CD4-positive, CD25-positive, alpha-beta regulatory T cell (primary cell): Measurements from ENCODE around the gene GRAP2. TPM values are rescaled to one million over a fixed set of nuclear protein-coding genes. Genes with fewer than 3 reads are reported as not detected.
"Not testable (repeated sequence)": the region's sequence is repeated elsewhere in the genome, so short reads cannot be mapped to it uniquely, and the experiment has no call there.

Source experiments
- ATAC-seq, 2 donors: fragments of 150-1000 bp; cut with Tn5 transposase; one replicate each; pipeline ENCODE4 v1.10.0; 2021; ENCODE audit warnings: low read depth in 2 of 2, moderate number of reproducible peaks in 2 of 2, moderate library complexity in 1 of 2
- DNase-seq, 3 donors: peaks; one replicate each; pipeline versions ENCODE4 v3.0.0 to v3.0.0-alpha.2; 2012 to 2022; ENCODE audit warnings: mixed read lengths in 1 of 3
- H3K27ac ChIP-seq: one replicate; pipeline ENCODE4 v1.7.0; 2013; ENCODE audit warnings: mild to moderate bottlenecking, low read length; ENCODE audit not compliant: insufficient read depth, poor library complexity, severe bottlenecking
- H3K27me3 ChIP-seq: one replicate; pipeline ENCODE4 v1.7.0; 2013; ENCODE audit warnings: low read length; ENCODE audit not compliant: control insufficient read depth, insufficient read depth
- H3K36me3 ChIP-seq: one replicate; pipeline ENCODE4 v1.7.0; 2013; ENCODE audit warnings: mild to moderate bottlenecking, low read length, moderate library complexity; ENCODE audit not compliant: control insufficient read depth, insufficient read depth
- H3K4me1 ChIP-seq: 2 replicates; pipeline ENCODE4 v1.7.0; 2013; ENCODE audit warnings: mild to moderate bottlenecking, low read length; ENCODE audit not compliant: insufficient read depth, control insufficient read depth, poor library complexity, severe bottlenecking
- H3K4me3 ChIP-seq: one replicate; pipeline ENCODE4 v1.7.0; 2013; ENCODE audit warnings: low read depth, mild to moderate bottlenecking, low read length, moderate library complexity
- H3K9me3 ChIP-seq, 2 experiments: 1 replicate in 1 of 2; 2 replicates in 1 of 2; pipeline ENCODE4 v1.7.0; 2013; ENCODE audit warnings: low read length in 2 of 2, mild to moderate bottlenecking in 1 of 2, moderate library complexity in 1 of 2; ENCODE audit not compliant: control insufficient read depth in 2 of 2
- H3K27ac Mint-ChIP-seq, 3 donors: one replicate each; pipeline ENCODE4 v1.8.0; 2020 to 2022; ENCODE audit warnings: mild to moderate bottlenecking in 3 of 3, mixed read lengths in 3 of 3, moderate library complexity in 2 of 3
- H3K27me3 Mint-ChIP-seq: one replicate; pipeline ENCODE4 v1.8.0; 2022; ENCODE audit warnings: mild to moderate bottlenecking, mixed read lengths
- H3K36me3 Mint-ChIP-seq: one replicate; pipeline ENCODE4 v1.8.0; 2020; ENCODE audit warnings: mixed read lengths
- H3K4me1 Mint-ChIP-seq, 4 donors: one replicate each; pipeline ENCODE4 v1.8.0; 2020 to 2022; ENCODE audit warnings: mixed read lengths in 4 of 4, mild to moderate bottlenecking in 1 of 4
- H3K4me3 Mint-ChIP-seq, 4 donors: one replicate each; pipeline ENCODE4 v1.8.0; 2020 to 2022; ENCODE audit warnings: mild to moderate bottlenecking in 4 of 4, mixed read lengths in 4 of 4, moderate library complexity in 3 of 4
- H3K9me3 Mint-ChIP-seq, 7 donors: one replicate each; pipeline ENCODE4 v1.8.0; 2020 to 2022; ENCODE audit warnings: mixed read lengths in 7 of 7, mild to moderate bottlenecking in 3 of 7, moderate library complexity in 2 of 7
- polyA plus RNA-seq, 4 donors: library from polyadenylated mRNA; unstranded; fragments of 300-500 nt; fragmentation: Illumina TruSeq; gene quantifications; one replicate each; pipeline ENCODE4 v1.2.3, GENCODE V29; 2021
- total RNA-seq: library from RNA; stranded (reverse); gene quantifications from one replicate; pipeline ENCODE4 v1.2.3, GENCODE V29; 2022

GRAP2 gene
- total and polyA plus RNA-seq, 5 donors from 2014 or later, result 48.9 to 160 (median 55.3) TPM

DNA sequence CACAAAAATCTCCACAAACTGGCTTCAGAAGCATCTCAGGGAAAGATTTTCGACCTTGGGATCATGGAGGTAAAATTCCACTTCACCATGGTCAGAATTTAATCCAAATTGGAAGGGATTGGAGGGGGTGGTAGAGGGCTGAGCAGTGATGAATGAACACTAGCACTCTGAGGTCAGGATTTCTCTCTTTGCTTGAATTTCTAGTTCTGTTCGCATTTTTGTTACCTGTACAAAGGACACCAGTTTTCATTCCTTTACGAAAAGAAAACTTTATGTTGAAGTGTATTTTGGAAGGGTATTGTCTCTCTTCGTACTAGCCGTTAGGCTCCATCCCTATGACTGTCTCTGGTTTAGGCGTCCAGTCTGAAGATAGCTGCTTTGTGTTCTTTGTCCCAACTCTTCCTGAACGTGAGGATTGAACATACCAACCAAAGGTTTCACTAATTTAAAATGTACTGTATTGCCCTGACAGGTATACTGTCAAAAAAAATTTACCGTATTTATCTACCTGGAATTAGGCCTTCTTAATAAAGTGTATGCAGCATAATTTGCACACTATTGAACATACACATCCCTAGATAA, 772 bp downstream of the GRAP2 start:
- no peaks in the 10 kb centered on the region for H3K27me3 ChIP-seq
- peak overlapping the region; percentile 79 for H3K27ac ChIP-seq
- peaks cover 26% of the 10 kb centered on the region for H3K4me1 ChIP-seq
- peaks cover 0 to 2% (median 0%) of the 10 kb centered on the region in 7 donors for H3K9me3 Mint-ChIP-seq
- H3K27me3 Mint-ChIP-seq, result no peaks in the 10 kb centered on the region
- DNase-seq (peak in 1 of 3 donors; percentile 23), ATAC-seq (no peak)
- H3K36me3 ChIP-seq, result no peaks in the 10 kb centered on the region
- peak overlapping the region; percentile 94 to 99 (median 96) for H3K4me3 Mint-ChIP-seq
- H3K4me3 ChIP-seq, result peak overlapping the region; percentile 98
- peaks cover 16% of the 10 kb centered on the region for H3K36me3 Mint-ChIP-seq
- H3K27ac Mint-ChIP-seq, result peak overlapping the region; percentile 85 to 99 (median 91)
- peaks cover 4 to 33% (median 23%) of the 10 kb centered on the region in 4 donors for H3K4me1 Mint-ChIP-seq
- no peaks in the 10 kb centered on the region for H3K9me3 ChIP-seq

- H3K27ac Mint-ChIP-seq, result peak overlapping the region; percentile 85 to 94 (median 91)
- H3K9me3 Mint-ChIP-seq, H3K9me3 ChIP-seq, H3K27me3 Mint-ChIP-seq, H3K36me3 ChIP-seq, H3K27me3 ChIP-seq, DNase-seq, ATAC-seq: not testable (repeated sequence)
- H3K27ac ChIP-seq, result peak overlapping the region; percentile 79
- peaks cover 10 to 50% (median 35%) of the 10 kb centered on the region in 4 donors for H3K4me1 Mint-ChIP-seq
- H3K4me3 ChIP-seq, result peak overlapping the region; percentile 98
- peaks cover 49% of the 10 kb centered on the region for H3K4me1 ChIP-seq
- H3K4me3 Mint-ChIP-seq, result peak overlapping the region; percentile 91 to 99 (median 96)
- peaks cover 22% of the 10 kb centered on the region for H3K36me3 Mint-ChIP-seq
Observed at GRCh38 chr22:39904024-39904423, 3.1 kb downstream of the GRAP2 start.

GRCh38 chr22:39904862-39905261, 4.0 kb downstream of the GRAP2 start:
- Mint-ChIP-seq H3K27me3 (no peaks in the 10 kb centered on the region), H3K36me3 (peaks cover 27% of the 10 kb centered on the region), H3K4me1 (peaks cover 17 to 56% (median 42%) of the 10 kb centered on the region in 4 donors), H3K4me3 (peak overlapping the region; percentile 91 to 99 (median 96)), H3K9me3 (peaks cover 0 to 5% (median 0%) of the 10 kb centered on the region in 7 donors), H3K27ac (peak overlapping the region; percentile 91 to 97 (median 94))
- ATAC-seq, result no peak
- Histone ChIP-seq H3K27ac (peak overlapping the region; percentile 83), H3K4me3 (peak overlapping the region; percentile 98), H3K36me3 (no peaks in the 10 kb centered on the region), H3K4me1 (peaks cover 55% of the 10 kb centered on the region), H3K27me3 (no peaks in the 10 kb centered on the region), H3K9me3 (no peaks in the 10 kb centered on the region)
- peak in 1 of 3 donors; percentile 41 for DNase-seq

GRCh38 chr22:39905687-39906086, 4.8 kb downstream of the GRAP2 start:
- no peaks in the 10 kb centered on the region for H3K27me3 Mint-ChIP-seq
- H3K27ac Mint-ChIP-seq, result peak overlapping the region; percentile 91 to 97 (median 94)
- Histone ChIP-seq H3K9me3 (no peaks in the 10 kb centered on the region), H3K27me3 (no peaks in the 10 kb centered on the region), H3K4me3 (peak overlapping the region; percentile 98), H3K36me3 (no peaks in the 10 kb centered on the region), H3K4me1 (peaks cover 55% of the 10 kb centered on the region), H3K27ac (peak overlapping the region; percentile 83)
- ATAC-seq (no peak), DNase-seq (peak in 1 of 3 donors; percentile 53)
- peaks cover 33% of the 10 kb centered on the region for H3K36me3 Mint-ChIP-seq
- peaks cover 16 to 57% (median 41%) of the 10 kb centered on the region in 4 donors for H3K4me1 Mint-ChIP-seq
- H3K4me3 Mint-ChIP-seq, result peak overlapping the region; percentile 91 to 99 (median 96)
- peaks cover 0 to 9% (median 0%) of the 10 kb centered on the region in 7 donors for H3K9me3 Mint-ChIP-seq

DNA sequence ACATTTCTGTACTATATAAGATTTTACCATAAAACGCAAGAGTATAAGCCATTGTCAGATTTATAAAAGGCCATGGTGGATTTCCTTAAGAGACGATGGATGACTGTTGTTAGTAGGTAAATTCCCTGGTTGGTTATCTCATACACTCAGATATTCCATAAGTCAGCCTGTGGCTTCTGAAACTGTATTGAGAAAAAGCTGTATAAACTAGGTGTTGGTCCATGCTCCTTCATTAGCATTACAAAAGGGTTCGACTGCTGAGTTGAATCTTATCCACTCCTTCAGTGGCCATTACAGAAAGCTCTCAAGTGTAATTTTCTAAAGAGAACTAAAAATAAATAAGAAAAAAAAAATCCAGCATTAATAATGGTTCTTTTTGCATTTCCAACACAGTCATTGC, 5.3 kb downstream of the GRAP2 start:
- Histone ChIP-seq H3K27ac (peak overlapping the region; percentile 83), H3K27me3 (no peaks in the 10 kb centered on the region), H3K4me3 (peak overlapping the region; percentile 98), H3K4me1 (peaks cover 59% of the 10 kb centered on the region), H3K36me3 (no peaks in the 10 kb centered on the region), H3K9me3 (no peaks in the 10 kb centered on the region)
- H3K9me3 Mint-ChIP-seq, result peaks cover 0 to 9% (median 0%) of the 10 kb centered on the region in 7 donors
- DNase-seq (peak in 1 of 3 donors; percentile 26), ATAC-seq (no peak)
- no peaks in the 10 kb centered on the region for H3K27me3 Mint-ChIP-seq
- H3K4me1 Mint-ChIP-seq, result peaks cover 18 to 58% (median 43%) of the 10 kb centered on the region in 4 donors
- peak overlapping the region; percentile 91 to 99 (median 96) for H3K4me3 Mint-ChIP-seq
- peak overlapping the region; percentile 91 to 97 (median 94) for H3K27ac Mint-ChIP-seq
- H3K36me3 Mint-ChIP-seq, result peaks cover 33% of the 10 kb centered on the region

GRCh38 chr22:39907047-39907446, 6.2 kb downstream of the GRAP2 start:
- H3K4me3 ChIP-seq, result peak overlapping the region; percentile 98
- Mint-ChIP-seq H3K27ac (peak overlapping the region; percentile 91 to 97 (median 94)), H3K9me3 (peaks cover 0 to 9% (median 0%) of the 10 kb centered on the region in 7 donors), H3K36me3 (peaks cover 38% of the 10 kb centered on the region), H3K4me1 (peaks cover 26 to 66% (median 50%) of the 10 kb centered on the region in 4 donors), H3K27me3 (no peaks in the 10 kb centered on the region), H3K4me3 (peak overlapping the region; percentile 91 to 99 (median 96))
- no peaks in the 10 kb centered on the region for H3K36me3 ChIP-seq
- DNase-seq, result peak in 1 of 3 donors; percentile 25
- peaks cover 67% of the 10 kb centered on the region for H3K4me1 ChIP-seq
- H3K9me3 ChIP-seq, result no peaks in the 10 kb centered on the region
- H3K27me3 ChIP-seq, result no peaks in the 10 kb centered on the region
- H3K27ac ChIP-seq, result peak overlapping the region; percentile 83
- ATAC-seq, result no peak

DNA sequence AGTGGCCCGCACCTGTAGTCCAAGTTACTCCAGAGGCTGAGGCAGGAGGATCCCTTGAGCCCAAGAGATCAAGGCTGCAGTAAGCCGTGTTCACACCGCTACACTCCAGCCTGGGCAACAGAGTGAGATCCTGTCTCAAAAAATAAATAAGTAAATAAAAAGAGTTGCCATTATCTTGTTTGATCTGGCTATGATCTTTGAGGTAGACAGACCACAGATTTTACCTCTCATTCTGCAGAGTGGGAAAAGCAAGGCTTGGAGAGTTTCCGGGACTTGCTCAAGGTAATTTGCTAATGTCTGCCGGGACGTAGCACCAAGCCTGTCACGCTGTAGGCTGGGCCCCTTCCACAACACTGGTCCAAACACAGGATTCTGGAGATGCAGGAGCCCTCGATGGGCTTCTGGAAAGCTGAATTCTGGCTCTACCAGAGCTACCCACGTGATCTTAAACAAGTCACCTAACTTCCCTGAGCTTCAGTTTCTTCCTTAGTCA, 6.8 kb downstream of the GRAP2 start:
- Mint-ChIP-seq H3K4me3 (peak overlapping the region; percentile 91 to 99 (median 96)), H3K27ac (peak overlapping the region; percentile 91 to 97 (median 95)), H3K27me3 (no peaks in the 10 kb centered on the region), H3K4me1 (peaks cover 30 to 72% (median 55%) of the 10 kb centered on the region in 4 donors), H3K36me3 (peaks cover 37% of the 10 kb centered on the region), H3K9me3 (peaks cover 0 to 9% (median 0%) of the 10 kb centered on the region in 7 donors)
- peak overlapping the region; percentile 83 for H3K27ac ChIP-seq
- ATAC-seq (no peak), DNase-seq (peak in 1 of 3 donors; percentile 38)
- H3K36me3 ChIP-seq, result no peaks in the 10 kb centered on the region
- H3K27me3 ChIP-seq, result no peaks in the 10 kb centered on the region
- no peaks in the 10 kb centered on the region for H3K9me3 ChIP-seq
- H3K4me3 ChIP-seq, result peak overlapping the region; percentile 98
- peaks cover 73% of the 10 kb centered on the region for H3K4me1 ChIP-seq
